ENCODE data around the gene APOA1. TPM values are rescaled to one million over a fixed set of nuclear protein-coding genes. Genes with fewer than 3 reads are reported as not detected.

APOA1 gene
- total RNA-seq, 6 experiments from 2014 or later: not detected

GRCh38 chr11:116829525-116830183 lies 7.8 kb downstream of the APOA1 start, which contains the start of gene APOC3:
Gene APOC3 (plus strand): TSS chr11:116829907. CDS start chr11:116830583, 676 bp downstream.
- no peak for DNase-seq
- H3K4me1 Mint-ChIP-seq (ENCODE audit: low read depth): no peaks in the 10 kb centered on the region
- H3K9me3 Mint-ChIP-seq: no peaks in the 10 kb centered on the region
- no peak within 1 kb of the TSS for H3K27ac Mint-ChIP-seq
- no peak for TF ChIP-seq CTCF (IDR thresholded peaks at IDR 0.05)
- no peak within 1 kb of the TSS for H3K4me3 Mint-ChIP-seq
- no peaks in the 10 kb centered on the region for H3K36me3 Mint-ChIP-seq (ENCODE audit: low read depth)
- H3K27me3 Mint-ChIP-seq (ENCODE audit: insufficient read depth): peaks cover 10% of the 10 kb centered on the region

- DNase-seq: no peak
- no peaks in the 10 kb centered on the region for H3K9me3 Mint-ChIP-seq
- peaks cover 10% of the 10 kb centered on the region for H3K27me3 Mint-ChIP-seq (ENCODE audit: insufficient read depth)
- no peak overlapping the region for H3K27ac Mint-ChIP-seq
- no peak; the same call in 1 of the 2 replicates for TF ChIP-seq CTCF (IDR thresholded peaks at IDR 0.05)
- no peaks in the 10 kb centered on the region for H3K36me3 Mint-ChIP-seq (ENCODE audit: low read depth)
- H3K4me1 Mint-ChIP-seq (ENCODE audit: low read depth): no peaks in the 10 kb centered on the region
- H3K4me3 Mint-ChIP-seq: no peak overlapping the region
Observed at GRCh38 chr11:116828632-116829524, 8.5 kb downstream of the APOA1 start.

GRCh38 chr11:116827461-116827860 lies 10.0 kb downstream of the APOA1 start:
- Mint-ChIP-seq H3K9me3 (no peaks in the 10 kb centered on the region), H3K27ac (no peak overlapping the region), H3K4me3 (no peak overlapping the region), H3K27me3 (ENCODE audit: insufficient read depth) (peaks cover 15% of the 10 kb centered on the region), H3K36me3 (ENCODE audit: low read depth) (no peaks in the 10 kb centered on the region), H3K4me1 (ENCODE audit: low read depth) (no peaks in the 10 kb centered on the region)
- DNase-seq: no peak
- no peak for TF ChIP-seq CTCF (IDR thresholded peaks at IDR 0.05)

- TF ChIP-seq CTCF (IDR thresholded peaks at IDR 0.05): no peak
- no peaks in the 10 kb centered on the region for H3K9me3 Mint-ChIP-seq
Observed at GRCh38 chr11:116826751-116827431, 10.5 kb downstream of the APOA1 start.

GRCh38 chr11:116825854-116826750 lies 11.3 kb downstream of the APOA1 start:
- H3K27ac Mint-ChIP-seq: no peak overlapping the region
- DNase-seq: no peak
- no peaks in the 10 kb centered on the region for H3K4me1 Mint-ChIP-seq (ENCODE audit: low read depth)
- H3K36me3 Mint-ChIP-seq (ENCODE audit: low read depth): no peaks in the 10 kb centered on the region
- H3K9me3 Mint-ChIP-seq: no peaks in the 10 kb centered on the region
- TF ChIP-seq CTCF (IDR thresholded peaks at IDR 0.05): no peak
- no peak overlapping the region for H3K4me3 Mint-ChIP-seq
- H3K27me3 Mint-ChIP-seq (ENCODE audit: insufficient read depth): peaks cover 14% of the 10 kb centered on the region

More at GRCh38 chr11:116826751-116827431, 10.5 kb downstream of the APOA1 start:
- peaks cover 11% of the 10 kb centered on the region for H3K27me3 Mint-ChIP-seq (ENCODE audit: insufficient read depth)
- H3K36me3 Mint-ChIP-seq (ENCODE audit: low read depth): no peaks in the 10 kb centered on the region
- no peaks in the 10 kb centered on the region for H3K4me1 Mint-ChIP-seq (ENCODE audit: low read depth)
- no peak for DNase-seq
- H3K27ac Mint-ChIP-seq: no peak overlapping the region
- no peak overlapping the region for H3K4me3 Mint-ChIP-seq

Data from HFFc6 (cell line).